ENCODE measurements around the gene MYO3B.
"Not testable (repeated sequence)": the region's sequence is repeated elsewhere in the genome, so short reads cannot be mapped to it uniquely, and the experiment has no call there.

MYO3B gene

DNA sequence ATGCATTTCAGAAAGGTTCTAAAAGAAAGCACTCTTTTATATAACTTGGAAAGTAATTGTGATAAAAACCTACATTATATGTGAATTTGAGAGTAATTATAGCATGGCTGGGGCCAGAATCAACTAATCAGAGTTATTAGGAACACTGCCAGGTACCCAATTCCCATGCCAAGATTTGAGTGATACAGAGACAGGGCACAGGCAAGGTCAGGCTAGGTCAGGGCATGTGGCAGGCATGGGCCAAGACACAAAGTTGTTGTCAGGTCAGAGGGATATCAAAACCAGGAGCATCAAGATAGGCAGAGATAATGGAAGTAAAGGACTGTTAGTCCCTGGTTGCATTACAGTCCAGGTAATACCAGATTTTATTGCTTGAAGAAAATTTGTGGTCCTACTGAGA, 87.4 kb downstream of the MYO3B start:
- no peak for DNase-seq

DNA sequence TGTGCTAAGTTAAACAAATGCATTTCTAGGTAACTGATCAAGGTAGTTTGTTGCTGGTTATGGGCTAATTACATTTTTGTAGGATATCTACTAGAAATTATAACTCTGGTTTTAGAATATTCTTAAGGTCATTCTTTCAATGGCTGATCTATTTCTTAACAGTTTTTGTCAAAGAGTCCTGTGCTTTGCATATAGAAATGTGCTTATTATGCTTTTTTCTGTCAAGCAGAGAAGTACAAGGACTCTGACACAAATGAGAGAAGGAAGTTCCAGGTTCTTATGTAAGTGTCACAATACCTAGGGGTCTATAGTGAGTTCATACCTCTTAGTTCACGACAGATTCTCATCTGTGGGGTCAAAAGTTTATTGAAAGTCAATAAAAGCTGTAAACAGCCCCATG, 88.4 kb downstream of the MYO3B start:
- no peak for DNase-seq

DNA sequence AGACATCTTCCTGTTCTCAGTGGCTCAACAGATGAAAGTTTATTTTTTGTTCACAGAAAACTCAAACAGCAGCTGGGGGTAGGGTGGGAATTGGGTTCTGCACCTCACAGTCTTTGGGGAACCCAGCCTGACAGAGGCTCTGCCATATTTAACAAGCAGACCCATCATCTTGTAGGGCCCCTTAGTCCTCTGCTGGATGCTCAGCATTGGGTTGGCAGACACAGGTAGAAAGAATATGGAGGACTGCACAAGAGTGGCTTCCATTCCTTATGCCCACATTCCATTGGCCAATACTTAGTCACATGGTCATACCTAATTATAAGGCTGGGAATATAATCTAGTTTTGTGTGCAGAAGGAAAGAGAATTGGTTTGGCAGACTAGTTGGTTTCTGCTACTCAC, 89.1 kb downstream of the MYO3B start:
- DNase-seq = no peak

DNA sequence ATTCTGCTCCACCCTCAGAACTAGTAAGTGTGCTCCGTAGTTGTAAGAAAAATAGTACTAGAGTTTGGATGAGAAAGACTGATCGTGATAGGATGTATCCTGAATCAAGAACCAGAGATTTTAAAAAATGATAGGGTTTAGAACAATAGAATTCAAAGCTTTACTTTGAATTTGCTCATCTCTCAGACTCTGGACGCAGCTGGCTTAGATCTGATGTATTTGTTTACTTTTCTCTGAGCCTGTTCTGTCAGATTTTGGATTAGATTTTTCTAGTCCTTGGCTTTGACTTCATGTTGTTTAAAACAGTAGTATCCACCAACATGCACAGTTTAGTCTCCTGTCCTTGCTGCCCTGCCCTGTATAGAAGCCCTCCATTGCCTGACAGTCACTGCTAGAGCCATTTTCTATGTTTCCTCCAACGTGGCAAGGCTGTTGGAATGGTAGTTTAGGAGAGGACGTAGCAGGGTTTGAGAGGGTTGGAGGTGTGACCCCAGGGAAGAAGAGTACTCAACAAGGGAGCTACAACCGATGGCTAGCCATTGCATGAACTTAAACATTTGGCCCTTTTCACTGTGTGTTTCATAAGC, 92.4 kb downstream of the MYO3B start:
- no peak for DNase-seq

DNA sequence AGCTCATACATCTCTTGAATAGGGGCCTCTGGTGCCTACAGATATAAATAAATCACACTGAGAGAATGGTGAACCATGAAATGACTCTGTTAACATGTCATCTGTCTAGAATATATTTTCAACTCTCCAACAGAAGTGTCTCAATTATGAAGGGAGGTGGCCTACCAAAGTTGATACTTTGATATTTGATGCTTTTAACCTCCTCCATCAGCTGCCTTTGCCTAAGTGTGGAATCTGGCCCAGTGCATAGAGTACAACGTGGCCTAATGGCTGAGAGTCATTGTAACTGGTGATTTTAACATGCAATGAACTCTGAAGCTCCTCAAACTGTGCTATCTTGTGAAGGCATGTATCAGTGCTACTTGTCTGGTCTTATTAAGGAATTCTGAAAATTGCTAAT, 93.4 kb downstream of the MYO3B start:
- DNase-seq = no peak

DNA sequence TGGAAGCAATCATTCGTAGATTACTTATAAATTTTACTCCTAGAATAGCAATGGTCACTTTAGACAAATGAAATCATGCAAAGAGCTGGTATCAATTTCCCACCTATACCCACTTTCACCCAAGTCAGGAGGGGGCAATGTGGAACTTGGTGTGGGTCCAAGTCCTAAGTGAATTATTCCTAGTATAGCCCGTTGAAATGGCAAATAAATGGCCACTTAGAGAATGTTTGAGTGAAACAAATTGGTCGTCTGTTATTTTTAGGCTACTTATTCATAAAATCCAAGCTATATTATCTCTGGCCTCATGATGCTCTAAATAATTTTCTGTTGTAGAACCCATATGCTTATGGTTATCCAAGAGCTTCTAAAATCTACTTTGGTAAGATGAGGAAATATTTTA, 98.1 kb downstream of the MYO3B start:
- no peak for DNase-seq

DNA sequence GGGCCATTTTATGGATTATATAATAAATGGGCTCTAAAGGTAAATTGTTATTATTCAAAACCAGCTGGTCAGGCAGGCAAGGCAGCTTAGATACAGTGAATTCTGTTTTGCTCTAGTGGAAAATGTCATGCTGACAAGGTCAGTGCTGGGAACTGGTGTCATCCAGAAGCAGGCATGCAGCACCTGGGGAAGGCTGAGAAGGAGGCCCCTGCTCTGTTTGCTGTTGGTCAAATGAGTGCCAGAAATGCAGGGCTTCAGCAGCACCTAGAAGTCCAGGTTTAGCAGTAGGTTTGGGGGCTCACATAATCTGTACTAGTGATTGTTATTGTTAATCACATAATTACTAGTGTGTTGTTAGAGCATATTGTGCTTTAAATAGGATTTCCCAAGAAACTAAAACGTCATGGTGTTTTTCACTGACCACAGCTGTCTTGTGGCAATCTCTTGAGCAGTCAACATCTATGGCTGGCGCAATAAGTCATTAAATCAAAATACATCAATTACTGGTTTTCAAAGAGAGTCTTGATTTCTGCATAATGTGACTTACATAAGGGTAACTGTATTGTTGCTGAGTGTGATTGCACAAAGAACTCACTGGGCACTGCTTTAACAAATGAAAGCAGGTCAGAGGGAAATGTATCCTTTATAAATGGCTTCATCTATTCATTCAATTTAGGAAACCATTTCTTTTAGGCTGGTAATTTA, 99.1 kb downstream of the MYO3B start:
- DNase-seq = no peak

DNA sequence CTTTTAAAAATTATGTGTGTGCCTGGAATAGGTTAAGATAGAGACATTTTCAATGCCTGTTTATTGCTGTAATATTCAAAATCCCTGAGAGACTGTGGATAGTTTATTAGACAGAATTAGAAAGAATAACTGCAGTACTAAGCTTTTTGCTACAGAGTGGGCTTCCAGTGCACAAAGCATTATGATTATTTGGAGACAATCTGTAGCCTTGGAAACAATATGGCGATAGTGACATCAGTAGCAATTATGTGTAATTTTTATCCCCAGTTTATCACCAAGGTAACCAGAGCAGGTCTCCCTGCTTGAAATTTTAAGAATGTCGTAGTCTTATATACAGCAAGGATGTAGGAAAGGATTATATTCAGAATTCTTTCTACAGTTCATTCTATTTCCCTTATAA, 100.0 kb downstream of the MYO3B start:
- no peak for DNase-seq

DNA sequence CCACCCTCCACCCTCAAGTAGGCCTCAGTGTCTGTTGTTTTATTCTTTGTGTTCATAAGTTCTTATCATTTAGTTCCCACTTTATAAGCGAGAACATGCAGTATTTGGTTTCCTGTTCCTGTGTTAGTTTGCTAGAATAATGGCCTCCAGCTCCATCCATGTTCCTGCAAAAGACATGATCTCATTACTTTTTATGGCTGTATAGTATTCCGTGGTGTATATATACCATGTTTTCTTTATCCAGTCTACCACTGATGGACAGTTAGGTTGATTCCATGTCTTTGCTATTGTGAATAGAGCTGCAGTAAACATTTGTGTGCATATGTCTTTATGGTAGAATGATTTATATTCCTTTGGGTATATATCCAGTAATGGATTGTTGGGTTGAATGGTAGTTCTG, 101.7 kb downstream of the MYO3B start:
- DNase-seq = not testable (repeated sequence)

DNA sequence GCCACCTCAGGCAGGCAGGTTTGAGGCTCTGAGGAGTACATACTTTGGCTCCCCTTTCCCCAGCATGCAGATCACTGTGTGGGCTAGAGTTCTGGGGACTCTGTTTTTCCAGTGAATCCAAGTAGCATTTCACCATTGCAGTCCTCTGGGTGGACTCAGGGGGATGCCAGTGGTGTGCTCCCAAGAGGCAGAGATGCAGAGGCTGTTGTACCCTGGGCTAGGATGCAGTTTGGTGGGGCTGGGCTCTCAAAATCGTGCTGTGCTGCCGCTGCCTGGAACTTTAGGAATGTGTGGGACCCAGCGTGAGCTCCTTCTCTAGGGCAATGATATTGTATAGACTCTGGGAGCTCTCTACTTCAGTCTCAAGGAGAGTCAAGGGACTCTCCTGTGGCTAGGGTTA, 104.9 kb downstream of the MYO3B start:
- no peak for DNase-seq

DNA sequence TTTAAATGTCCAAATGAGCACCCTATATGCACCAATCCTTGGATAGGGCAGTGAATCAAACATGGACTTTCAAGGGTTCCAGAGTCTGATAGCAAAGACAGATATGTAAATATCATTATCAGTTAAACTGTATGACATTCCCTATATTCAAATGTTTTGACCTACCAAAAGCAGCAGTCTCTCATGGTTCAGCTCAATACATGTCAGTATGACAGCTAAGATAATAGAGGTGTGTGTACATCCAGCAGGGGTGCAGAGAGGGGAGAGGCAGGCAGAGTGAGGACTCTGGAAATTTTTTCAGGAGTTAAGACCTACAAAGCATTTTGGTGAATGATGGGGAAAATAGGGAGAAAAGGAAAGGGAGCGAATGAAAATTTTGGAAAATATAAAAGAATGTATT, 106.3 kb downstream of the MYO3B start:
- DNase-seq = no peak

DNA sequence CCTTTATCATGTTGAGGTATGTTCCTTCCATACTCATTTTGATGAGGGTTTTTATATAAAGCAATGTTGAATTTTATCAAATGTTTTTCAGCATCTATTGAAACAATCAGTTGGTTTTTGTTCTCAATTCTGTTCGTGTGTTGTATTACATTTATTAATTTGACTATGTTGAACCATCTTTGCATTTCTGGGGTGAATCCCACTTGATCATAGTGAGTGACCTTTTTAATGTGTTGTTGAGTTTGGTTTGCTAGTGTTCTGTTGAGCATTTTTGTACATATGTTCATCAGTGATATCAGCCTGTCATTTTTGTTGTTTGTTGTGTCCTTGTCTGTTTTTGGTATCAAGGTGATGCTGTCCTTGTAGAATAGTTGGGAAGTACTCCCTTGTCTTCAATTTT, 110.9 kb downstream of the MYO3B start:
- DNase-seq = no peak

DNA sequence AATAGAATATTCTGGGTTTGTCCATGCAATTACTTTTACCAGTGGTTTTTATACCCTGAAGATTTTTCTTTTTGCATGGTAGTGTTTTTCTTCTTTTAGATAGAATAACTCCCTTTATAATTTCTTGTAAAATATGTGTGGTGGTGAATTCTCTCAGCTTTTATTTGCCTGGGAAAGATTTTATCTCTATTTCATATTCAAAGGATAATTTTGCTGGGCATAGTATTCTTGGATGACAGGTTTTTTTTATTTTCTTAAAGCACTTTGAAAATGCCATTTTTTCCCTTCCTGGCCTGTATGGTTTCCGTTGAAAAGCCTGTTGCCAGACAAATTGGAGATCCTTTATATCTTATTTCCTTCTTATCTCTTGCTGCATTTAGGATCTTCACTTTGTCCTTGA, 113.5 kb downstream of the MYO3B start:
- DNase-seq = no peak

DNA sequence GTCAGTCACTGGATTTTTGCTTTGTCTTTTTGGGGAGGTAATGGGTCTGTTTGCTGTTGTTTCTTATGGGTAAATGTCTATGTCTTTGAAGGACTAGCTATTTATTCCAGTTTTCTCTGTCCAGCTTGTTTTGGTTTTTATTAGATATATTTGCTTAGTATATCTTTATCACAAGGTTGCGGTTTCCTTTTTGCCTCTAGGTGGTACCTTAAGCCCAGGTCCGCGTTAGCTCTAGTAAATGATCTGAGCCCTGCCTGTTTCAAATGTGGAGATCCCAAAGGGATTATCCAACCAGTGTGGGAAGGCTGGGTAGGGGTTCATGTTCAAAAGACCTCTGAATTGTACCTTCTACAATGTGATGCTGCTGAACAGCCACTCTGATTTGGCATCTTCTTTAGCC, 114.5 kb downstream of the MYO3B start:
- DNase-seq = no peak

DNA sequence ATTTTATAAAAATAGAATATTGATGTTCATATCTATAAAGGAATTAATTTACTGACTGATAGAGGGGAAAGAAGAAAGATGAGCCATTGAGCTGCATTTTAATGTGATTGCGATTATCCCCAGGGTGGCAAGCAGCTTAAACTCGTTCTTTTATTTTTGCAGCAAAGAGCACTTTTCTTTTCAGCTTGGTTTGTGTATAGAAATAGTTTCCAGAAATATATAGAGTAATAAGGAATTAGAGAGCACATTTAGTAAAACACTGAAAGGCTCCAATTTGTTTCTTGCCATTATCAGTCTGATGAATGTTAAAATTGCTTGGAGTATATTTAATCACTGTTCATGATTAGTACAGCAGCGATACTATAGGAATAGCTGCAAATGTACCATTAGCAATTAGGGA, 119.5 kb downstream of the MYO3B start:
- no peak for DNase-seq

DNA sequence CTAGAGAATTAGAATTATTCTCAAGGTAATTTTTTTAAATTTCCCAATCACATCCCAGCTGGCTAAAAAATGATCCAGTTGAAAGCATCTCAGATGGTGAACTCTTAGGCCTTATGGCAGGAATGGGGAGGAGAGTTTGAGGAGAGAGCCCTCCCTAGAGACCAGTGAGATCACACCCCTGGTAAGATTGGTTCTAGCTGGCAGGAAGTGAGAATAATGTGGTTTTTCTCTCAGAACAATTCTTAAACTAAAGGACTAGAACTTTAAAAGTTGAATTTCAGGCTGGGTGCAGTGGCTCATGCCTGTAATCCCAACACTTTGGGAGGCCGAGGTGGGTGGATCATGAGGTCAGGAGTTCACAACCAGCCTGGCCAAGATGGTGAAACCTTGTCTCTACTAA, 120.2 kb downstream of the MYO3B start:
- no peak for DNase-seq

DNA sequence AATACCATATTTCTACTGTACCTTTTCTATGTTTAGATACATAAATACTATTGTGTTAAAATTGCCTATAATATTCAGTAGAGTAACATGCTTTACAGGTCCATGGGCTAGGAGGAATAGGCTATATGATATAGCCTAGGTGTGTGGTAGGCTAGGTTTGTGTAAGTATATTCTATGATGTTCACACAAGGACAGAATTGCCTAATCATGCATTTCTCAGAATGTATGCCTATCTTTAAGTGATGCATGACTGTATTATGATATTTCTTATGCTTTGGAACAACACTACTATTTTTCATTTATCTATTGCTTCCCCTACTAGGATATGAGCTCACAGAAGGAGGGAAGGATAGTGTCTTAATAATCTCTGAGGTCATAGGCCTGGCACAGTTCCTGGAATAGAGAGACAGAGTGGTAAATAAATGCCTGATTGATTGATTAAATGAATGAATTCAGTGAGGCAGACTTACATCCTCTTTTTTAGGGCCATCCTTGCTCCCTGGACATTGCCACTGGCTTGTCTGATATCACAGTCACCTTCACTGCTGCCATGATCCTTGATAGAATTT, 121.0 kb downstream of the MYO3B start:
- no peak for DNase-seq

DNA sequence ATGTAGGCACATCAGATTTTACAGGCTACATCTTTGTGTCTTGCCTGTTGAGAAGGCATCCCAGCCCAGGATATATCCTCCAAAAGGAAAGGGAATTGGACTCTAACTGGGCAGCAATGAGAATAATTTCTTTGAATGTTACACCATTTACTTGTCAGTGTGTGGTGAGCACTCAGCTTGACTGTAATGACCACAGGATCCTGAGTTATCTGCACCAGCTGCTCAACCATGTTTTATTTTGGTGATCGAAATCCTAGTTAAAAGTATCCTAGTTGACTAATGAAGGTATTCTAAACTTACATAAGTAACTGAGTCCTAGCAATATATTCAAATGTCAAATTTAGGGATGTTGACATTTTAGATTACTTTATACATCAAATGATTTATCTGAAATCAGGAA, 123.0 kb downstream of the MYO3B start:
- no peak for DNase-seq

DNA sequence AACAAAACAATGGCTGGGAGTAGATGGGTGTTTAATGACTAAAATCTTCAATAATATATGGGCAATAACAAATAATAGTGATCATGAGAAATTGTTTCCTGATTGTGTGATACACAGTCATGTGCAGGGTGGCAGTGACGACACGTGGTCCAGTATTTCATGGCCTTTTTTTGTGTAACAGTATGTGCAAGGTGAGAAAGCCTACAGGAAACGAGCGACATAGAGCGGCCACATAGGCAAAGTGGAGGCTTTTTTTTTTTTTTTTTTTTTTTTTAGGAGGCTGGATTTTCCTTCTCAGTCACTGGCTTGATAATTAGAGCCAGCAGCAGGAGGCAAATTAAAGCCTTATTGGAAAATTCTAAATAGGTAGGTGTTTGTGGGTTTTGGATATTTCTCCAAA, 123.7 kb downstream of the MYO3B start:
- DNase-seq = no peak

DNA sequence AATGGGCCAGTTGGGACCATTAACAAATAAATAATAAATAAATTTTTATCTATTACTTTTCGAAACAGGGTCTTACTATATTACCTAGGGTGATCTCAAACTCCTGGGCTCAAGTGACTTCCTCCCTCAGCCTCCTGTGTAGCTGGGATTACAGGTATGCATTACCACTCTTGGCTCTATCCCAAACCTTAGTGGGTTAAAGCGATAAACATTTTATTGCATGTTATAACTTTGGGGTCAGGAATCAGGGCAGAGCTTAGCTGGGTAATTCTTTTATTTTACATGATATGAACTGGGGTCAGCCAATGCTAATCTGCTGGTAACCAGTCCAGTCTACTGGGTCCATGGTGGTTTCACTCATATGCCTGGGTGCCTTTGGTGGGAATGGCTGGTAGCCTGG, 127.8 kb downstream of the MYO3B start:
- no peak for DNase-seq

DNA sequence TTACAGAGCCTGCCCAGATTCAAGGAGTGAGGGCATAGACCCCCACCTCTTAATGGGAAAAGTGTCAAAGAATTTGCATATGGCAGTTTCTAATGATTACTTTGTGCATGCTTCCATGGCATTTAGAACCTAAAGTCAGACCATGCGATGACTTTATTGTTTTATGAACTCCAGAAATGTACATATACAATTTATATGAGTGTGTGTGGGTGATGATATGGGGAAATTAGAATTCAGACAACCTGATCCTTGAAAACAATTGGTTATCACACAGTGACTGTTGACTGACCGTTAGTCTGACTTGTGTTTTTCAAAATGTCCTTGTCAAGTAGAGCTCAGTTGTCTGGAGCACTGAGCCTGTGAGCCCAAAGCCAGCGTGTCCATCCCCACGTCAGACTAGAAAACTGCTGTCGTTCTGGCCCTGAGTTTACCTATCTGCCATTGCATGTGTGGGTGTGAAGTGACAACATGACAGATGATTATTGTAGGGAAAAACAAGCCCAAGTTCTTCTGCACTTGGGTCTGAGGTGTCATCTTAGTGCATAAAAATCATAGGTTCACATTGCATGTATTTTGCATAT, 128.4 kb downstream of the MYO3B start:
- DNase-seq = no peak

DNA sequence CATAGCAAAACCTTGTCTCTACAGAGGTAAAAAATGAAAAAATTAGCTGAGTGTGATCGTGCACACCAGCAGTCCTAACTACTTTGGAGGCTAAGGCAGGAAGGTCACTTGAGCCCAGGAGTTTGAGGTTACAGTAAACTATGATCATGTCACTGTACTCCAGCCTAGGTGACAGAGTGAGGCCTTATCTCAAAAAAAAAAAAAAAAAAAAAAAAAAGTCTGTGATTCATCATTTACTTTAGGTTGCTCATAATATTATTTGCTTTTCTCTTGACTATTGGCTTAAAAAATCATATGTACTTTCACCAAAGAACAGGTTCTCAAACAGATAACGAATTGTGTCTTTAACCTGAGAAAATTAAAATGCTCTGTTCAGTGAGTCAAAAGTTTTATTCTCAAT, 129.1 kb downstream of the MYO3B start:
- DNase-seq = no peak

DNA sequence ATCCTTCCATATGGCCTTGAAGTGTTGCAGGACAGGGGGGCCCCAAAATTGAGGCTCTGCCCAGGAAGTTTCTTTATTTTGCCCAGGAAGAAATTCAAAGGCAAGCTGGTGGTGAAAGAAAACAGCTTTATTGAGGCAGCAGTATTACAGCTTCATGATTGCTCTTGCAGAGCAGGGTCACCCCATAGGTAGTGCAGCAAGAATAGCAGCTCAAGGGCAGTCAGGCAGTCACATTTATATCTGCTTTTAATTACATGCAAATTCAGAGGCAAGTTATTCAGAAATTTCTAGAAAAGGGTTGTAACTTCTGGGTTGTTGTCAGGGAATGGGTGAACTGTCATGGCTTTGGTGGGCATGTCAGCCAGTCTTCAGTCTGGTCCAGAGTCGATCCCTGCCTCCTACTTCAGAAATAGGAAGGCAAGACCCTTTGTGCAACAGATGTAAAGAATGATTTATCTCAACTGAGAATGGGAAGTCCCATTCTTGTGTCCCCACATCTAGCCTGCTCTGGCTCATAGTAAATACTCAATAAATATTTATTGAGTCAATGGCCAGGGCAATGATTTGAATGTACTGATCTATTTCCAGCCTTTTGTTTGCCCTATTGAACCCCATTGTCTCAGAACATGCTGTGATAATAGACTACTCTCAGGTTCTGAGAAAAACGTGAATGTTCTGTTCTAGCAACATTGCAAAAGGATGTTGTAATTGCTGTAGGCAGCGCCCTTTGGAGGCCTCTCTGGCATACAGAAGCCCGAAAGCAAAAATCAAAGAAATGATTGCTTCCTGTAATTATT, 129.8 kb downstream of the MYO3B start:
- no peak for DNase-seq

Measured in CD4-positive, alpha-beta T cell treated with Interferon alpha-2 for 1 hour (primary cell).